A673 (cell line): Measurements from ENCODE around the gene SLC9A1. TPM values are rescaled to one million over a fixed set of nuclear protein-coding genes. Genes with fewer than 3 reads are reported as not detected.

Experiments
- BruUV-seq: library from RNA; stranded (reverse); fragments of 400-500 nt; replicated peaks from 2 replicates; lab custom pipeline; 2021; lab: Mats Ljungman, UMichigan
- CTCF ChIA-PET: fragments of 300-600 bp; sonication (Branson Sonifier 250); formaldehyde crosslinking; loops from one replicate; lab custom pipeline; 2022; ENCODE audit warnings: antibody characterized with exemption; lab: Charles Lee
- POLR2A ChIA-PET: fragments of 300-600 bp; sonication (Branson Sonifier 250); formaldehyde crosslinking; loops from one replicate; lab custom pipeline; 2022; ENCODE audit warnings: antibody characterized with exemption; ENCODE audit not compliant: low non-redundant PET; lab: Charles Lee
- DNase-seq: peaks from one replicate; pipeline ENCODE4 v3.0.0-alpha.2; 2015; ENCODE audit warnings: low spot score
- H3K27ac ChIP-seq: fragments of 200-600 bp; sonication (generic); 2 replicates; pipeline ENCODE4 v1.5.1; 2016; ENCODE audit warnings: mixed run types, low read depth, mild to moderate bottlenecking, mixed read lengths, antibody characterized with exemption, low read length; ENCODE audit not compliant: poor library complexity, severe bottlenecking
- H3K27me3 ChIP-seq: fragments of 200-600 bp; sonication (generic); replicated peaks from 2 replicates; pipeline ENCODE4 v1.6.1; 2017; ENCODE audit warnings: mixed run types, low read depth, mild to moderate bottlenecking, mixed read lengths, antibody characterized with exemption, low read length; ENCODE audit not compliant: insufficient read depth, poor library complexity
- H3K36me3 ChIP-seq: fragments of 200-600 bp; sonication (generic); 2 replicates; pipeline ENCODE4 v1.6.1; 2016; ENCODE audit warnings: mixed run types, mild to moderate bottlenecking, mixed read lengths, antibody characterized with exemption, low read length; ENCODE audit not compliant: insufficient read depth, poor library complexity, severe bottlenecking
- H3K4me1 ChIP-seq: fragments of 200-600 bp; sonication (generic); 2 replicates; pipeline ENCODE4 v1.6.1; 2017; ENCODE audit warnings: mixed run types, mild to moderate bottlenecking, mixed read lengths, antibody characterized with exemption, low read length; ENCODE audit not compliant: insufficient read depth, poor library complexity, severe bottlenecking
- H3K4me3 ChIP-seq: fragments of 200-600 bp; sonication (generic); 2 replicates; pipeline ENCODE4 v1.5.1; 2016; ENCODE audit warnings: low read depth, mixed run types, mild to moderate bottlenecking, mixed read lengths, low read length; ENCODE audit not compliant: poor library complexity, severe bottlenecking
- H3K9me3 ChIP-seq: fragments of 200-600 bp; sonication (generic); 2 replicates; pipeline ENCODE4 v1.6.1; 2016; ENCODE audit warnings: mixed run types, low read depth, mild to moderate bottlenecking, mixed read lengths, antibody characterized with exemption, low read length; ENCODE audit not compliant: poor library complexity, severe bottlenecking
- EZH2 ChIP-seq: fragments of 200-600 bp; sonication (generic); IDR thresholded peaks from 2 replicates; pipeline ENCODE4 v1.6.1; 2017; ENCODE audit warnings: borderline replicate concordance, low read depth, mild to moderate bottlenecking, mixed read lengths, antibody characterized with exemption, low read length; ENCODE audit not compliant: poor library complexity, severe bottlenecking
- intact Hi-C: fragments of 100-400 bp; cut with micrococcal nuclease; formaldehyde crosslinking; loops from one replicate; pipeline ENCODE4 v1.10.0; 2022; ENCODE audit not compliant: unreplicated experiment
- total RNA-seq: library from RNA; stranded (reverse); gene quantifications from 2 replicates; pipeline ENCODE4 v1.2.3, GENCODE V29; 2021
- TF ChIP-seq, protein P1 (sequence below): fragments of 300-800, 200-600 bp; sonication (generic); conservative IDR thresholded peaks from 2 replicates; pipeline ENCODE4 v1.5.1; 2017; ENCODE audit warnings: low read depth, mild to moderate bottlenecking, antibody characterized with exemption, low read length, moderate library complexity, mixed read lengths

The SLC9A1 gene
- total RNA-seq, 1 experiment from 2014 or later: 30.2 TPM

DNA sequence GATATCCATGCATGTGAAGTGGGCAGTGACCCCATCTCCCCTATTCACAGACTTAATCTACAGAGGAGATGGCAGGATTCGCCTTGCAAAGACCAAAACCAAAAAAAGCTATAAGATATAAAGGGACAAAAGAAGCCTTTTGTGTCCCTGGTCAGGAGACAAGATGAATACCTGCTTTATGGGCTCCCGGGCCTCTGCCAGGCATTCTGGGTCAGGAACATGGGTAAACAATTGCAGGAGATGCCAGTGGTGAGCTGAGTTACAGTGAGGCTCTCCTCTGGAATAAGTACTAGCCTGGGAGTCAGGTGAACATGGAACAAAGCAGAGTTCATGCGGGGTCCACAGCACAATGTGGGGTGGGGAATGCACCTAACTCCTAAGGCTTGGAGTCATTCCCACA lies 4.7 kb downstream of the SLC9A1 start:
- ChIA-PET CTCF (no interaction called here), POLR2A (no interaction called here)
- Histone ChIP-seq H3K36me3 (no peaks in the 10 kb centered on the region), H3K27ac (no peak overlapping the region), H3K27me3 (no peaks in the 10 kb centered on the region), H3K9me3 (no peaks in the 10 kb centered on the region), H3K4me3 (no peak overlapping the region), H3K4me1 (peaks cover 37% of the 10 kb centered on the region)
- DNase-seq: no peak
- BruUV-seq: no TSS peak
- intact Hi-C loops: no loop called here
- no peak for TF ChIP-seq EZH2
- TF ChIP-seq, protein P1, sequence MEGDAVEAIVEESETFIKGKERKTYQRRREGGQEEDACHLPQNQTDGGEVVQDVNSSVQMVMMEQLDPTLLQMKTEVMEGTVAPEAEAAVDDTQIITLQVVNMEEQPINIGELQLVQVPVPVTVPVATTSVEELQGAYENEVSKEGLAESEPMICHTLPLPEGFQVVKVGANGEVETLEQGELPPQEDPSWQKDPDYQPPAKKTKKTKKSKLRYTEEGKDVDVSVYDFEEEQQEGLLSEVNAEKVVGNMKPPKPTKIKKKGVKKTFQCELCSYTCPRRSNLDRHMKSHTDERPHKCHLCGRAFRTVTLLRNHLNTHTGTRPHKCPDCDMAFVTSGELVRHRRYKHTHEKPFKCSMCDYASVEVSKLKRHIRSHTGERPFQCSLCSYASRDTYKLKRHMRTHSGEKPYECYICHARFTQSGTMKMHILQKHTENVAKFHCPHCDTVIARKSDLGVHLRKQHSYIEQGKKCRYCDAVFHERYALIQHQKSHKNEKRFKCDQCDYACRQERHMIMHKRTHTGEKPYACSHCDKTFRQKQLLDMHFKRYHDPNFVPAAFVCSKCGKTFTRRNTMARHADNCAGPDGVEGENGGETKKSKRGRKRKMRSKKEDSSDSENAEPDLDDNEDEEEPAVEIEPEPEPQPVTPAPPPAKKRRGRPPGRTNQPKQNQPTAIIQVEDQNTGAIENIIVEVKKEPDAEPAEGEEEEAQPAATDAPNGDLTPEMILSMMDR: no peak

DNA sequence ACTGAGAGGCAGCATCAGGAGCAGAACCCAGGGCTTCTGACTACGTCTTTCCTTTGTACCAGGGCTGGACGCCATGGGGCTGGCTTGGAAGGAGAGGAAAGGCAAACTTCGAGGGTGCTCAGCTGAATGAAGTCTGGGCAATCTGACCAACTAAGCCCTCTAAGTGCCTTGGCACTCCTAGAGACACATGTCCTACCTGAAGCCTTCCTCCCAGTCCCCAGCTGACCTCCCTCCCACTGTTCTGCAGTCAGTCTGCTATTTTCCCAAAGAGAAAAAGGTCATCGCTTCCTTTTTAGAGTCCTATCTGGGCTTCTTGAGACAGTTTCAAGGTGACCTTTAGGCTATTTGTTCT lies 5.2 kb downstream of the SLC9A1 start:
- H3K4me1 ChIP-seq: peaks cover 38% of the 10 kb centered on the region
- H3K9me3 ChIP-seq: no peaks in the 10 kb centered on the region
- no peak overlapping the region for H3K27ac ChIP-seq
- no peak for TF ChIP-seq EZH2
- TF ChIP-seq, protein P1: no peak
- CTCF ChIA-PET: no interaction called here
- DNase-seq: no peak
- POLR2A ChIA-PET: no interaction called here
- no peaks in the 10 kb centered on the region for H3K36me3 ChIP-seq
- intact Hi-C loops: no loop called here
- no TSS peak for BruUV-seq
- no peaks in the 10 kb centered on the region for H3K27me3 ChIP-seq
- no peak overlapping the region for H3K4me3 ChIP-seq

DNA sequence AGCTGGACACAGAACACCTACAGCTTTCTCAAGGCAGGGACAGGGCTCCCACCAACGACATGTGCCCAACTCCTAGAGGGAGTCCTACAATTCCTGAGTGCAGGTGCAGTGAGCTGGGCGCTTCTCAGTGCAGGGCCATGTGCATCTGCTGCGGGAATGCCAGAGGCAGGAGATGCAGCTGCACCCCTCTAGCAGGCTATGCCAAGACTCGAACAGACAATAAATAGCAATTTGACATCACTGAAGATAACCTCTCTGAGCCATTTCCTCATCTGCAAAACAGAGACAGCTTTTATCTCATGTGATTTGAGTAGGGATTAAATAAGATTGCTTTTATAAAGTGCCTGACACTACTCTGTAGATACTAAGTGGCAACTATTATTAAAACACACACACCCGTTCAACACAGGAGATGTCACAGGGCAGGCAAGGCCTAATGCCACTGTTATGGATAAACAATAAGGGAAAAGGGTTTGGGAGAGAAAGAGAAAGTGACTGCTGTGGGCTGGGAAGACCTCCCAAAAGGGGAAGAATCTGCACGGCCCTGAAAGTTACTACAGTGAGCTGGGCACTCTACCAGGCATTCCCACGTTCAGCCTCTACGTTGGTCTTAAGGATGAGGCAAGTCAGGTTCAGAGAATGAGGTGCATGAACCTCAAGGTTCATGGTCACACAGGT lies 5.7 kb downstream of the SLC9A1 start:
- intact Hi-C loops: no loop called here
- no peaks in the 10 kb centered on the region for H3K27me3 ChIP-seq
- DNase-seq: no peak
- no peaks in the 10 kb centered on the region for H3K36me3 ChIP-seq
- ChIA-PET CTCF (interaction anchor here (0.6 kb wide), 1 partner anchor 26 kb away, joined by 14 read pairs; no protein-coding TSS in a partner anchor), POLR2A (no interaction called here)
- BruUV-seq: no TSS peak
- peaks cover 38% of the 10 kb centered on the region for H3K4me1 ChIP-seq
- TF ChIP-seq, protein P1: no peak
- TF ChIP-seq EZH2: no peak
- no peak overlapping the region for H3K27ac ChIP-seq
- H3K9me3 ChIP-seq: no peaks in the 10 kb centered on the region
- H3K4me3 ChIP-seq: no peak overlapping the region
